ENCODE results near the gene DAAM2.

Gene DAAM2

GRCh38 chr6:39848171-39848570, 56.0 kb downstream of the DAAM2 start:
- TF ChIP-seq L3MBTL2 (conservative IDR thresholded peaks at IDR 0.05) = no peak
- no peak for TF ChIP-seq FOXA1 (IDR thresholded peaks at IDR 0.05)
- no peak for TF ChIP-seq NFRKB (IDR thresholded peaks at IDR 0.05)
- TF ChIP-seq, protein P1, sequence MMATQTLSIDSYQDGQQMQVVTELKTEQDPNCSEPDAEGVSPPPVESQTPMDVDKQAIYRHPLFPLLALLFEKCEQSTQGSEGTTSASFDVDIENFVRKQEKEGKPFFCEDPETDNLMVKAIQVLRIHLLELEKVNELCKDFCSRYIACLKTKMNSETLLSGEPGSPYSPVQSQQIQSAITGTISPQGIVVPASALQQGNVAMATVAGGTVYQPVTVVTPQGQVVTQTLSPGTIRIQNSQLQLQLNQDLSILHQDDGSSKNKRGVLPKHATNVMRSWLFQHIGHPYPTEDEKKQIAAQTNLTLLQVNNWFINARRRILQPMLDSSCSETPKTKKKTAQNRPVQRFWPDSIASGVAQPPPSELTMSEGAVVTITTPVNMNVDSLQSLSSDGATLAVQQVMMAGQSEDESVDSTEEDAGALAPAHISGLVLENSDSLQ (IDR thresholded peaks at IDR 0.05) = no peak
- no peak for TF ChIP-seq CTBP1 (IDR thresholded peaks at IDR 0.05; ENCODE audit: borderline replicate concordance)
- no peak for TF ChIP-seq SP1 (IDR thresholded peaks at IDR 0.05)
- no peak for TF ChIP-seq BHLHE40 (IDR thresholded peaks at IDR 0.05; ENCODE audit: borderline replicate concordance)
- TF ChIP-seq LEF1 (IDR thresholded peaks at IDR 0.05; ENCODE audit: borderline replicate concordance) = no peak
- TF ChIP-seq ELF4 (IDR thresholded peaks at IDR 0.05) = no peak
- no peak for TF ChIP-seq FOXM1 (IDR thresholded peaks at IDR 0.05; ENCODE audit: borderline replicate concordance)
- no peak for TF ChIP-seq ZNF384 (IDR thresholded peaks at IDR 0.05)
- TF ChIP-seq ARNT (IDR thresholded peaks at IDR 0.05) = no peak
- no peak for TF ChIP-seq TARDBP (IDR thresholded peaks at IDR 0.05)
- TF ChIP-seq FOXK2 (IDR thresholded peaks at IDR 0.05) = no peak
- TF ChIP-seq SUZ12 (IDR thresholded peaks at IDR 0.05) = no peak
- TF ChIP-seq HDGF (IDR thresholded peaks at IDR 0.05; ENCODE audit: borderline replicate concordance) = no peak
- POLR2A ChIA-PET = no interaction called here
- no peak for DNase-seq (ENCODE audit: extremely low spot score)
- CTCF ChIA-PET = no interaction called here

DNA sequence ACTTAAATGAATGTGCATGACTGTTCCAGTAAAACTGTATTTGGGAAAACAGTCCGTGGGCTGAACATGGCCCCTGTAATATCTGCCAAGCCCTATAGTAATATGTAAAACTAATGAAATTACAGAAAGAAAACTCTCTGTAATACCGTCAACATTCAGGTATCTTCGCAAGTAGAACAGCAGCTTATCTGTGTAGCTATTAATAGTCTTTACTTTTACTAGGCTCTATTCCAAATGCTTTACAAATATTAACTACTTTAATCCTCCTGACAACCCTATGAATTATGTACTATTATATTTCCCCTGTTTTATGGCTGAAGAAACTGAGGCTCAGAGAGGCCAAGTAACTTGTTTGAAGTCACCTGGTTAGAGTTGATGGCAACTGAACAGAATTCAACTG, 57.1 kb downstream of the DAAM2 start:
- CTCF ChIA-PET = interaction anchor here (1.3 kb wide), 1 partner anchor 16 kb away, joined by 3 read pairs; no protein-coding TSS in a partner anchor
- TF ChIP-seq HDGF (IDR thresholded peaks at IDR 0.05; ENCODE audit: borderline replicate concordance) (no peak), TARDBP (IDR thresholded peaks at IDR 0.05) (no peak), LEF1 (IDR thresholded peaks at IDR 0.05; ENCODE audit: borderline replicate concordance) (no peak), NFRKB (IDR thresholded peaks at IDR 0.05) (no peak), ELF4 (IDR thresholded peaks at IDR 0.05) (no peak), L3MBTL2 (conservative IDR thresholded peaks at IDR 0.05) (no peak), FOXM1 (IDR thresholded peaks at IDR 0.05; ENCODE audit: borderline replicate concordance) (no peak), SUZ12 (IDR thresholded peaks at IDR 0.05) (no peak), FOXK2 (IDR thresholded peaks at IDR 0.05) (no peak), ZNF384 (IDR thresholded peaks at IDR 0.05) (no peak), FOXA1 (IDR thresholded peaks at IDR 0.05) (no peak), CTBP1 (IDR thresholded peaks at IDR 0.05; ENCODE audit: borderline replicate concordance) (no peak), SP1 (IDR thresholded peaks at IDR 0.05) (no peak), ARNT (IDR thresholded peaks at IDR 0.05) (no peak), BHLHE40 (IDR thresholded peaks at IDR 0.05; ENCODE audit: borderline replicate concordance) (no peak)
- TF ChIP-seq, protein P1 (IDR thresholded peaks at IDR 0.05) = no peak
- POLR2A ChIA-PET = no interaction called here
- DNase-seq (ENCODE audit: extremely low spot score) = no peak

DNA sequence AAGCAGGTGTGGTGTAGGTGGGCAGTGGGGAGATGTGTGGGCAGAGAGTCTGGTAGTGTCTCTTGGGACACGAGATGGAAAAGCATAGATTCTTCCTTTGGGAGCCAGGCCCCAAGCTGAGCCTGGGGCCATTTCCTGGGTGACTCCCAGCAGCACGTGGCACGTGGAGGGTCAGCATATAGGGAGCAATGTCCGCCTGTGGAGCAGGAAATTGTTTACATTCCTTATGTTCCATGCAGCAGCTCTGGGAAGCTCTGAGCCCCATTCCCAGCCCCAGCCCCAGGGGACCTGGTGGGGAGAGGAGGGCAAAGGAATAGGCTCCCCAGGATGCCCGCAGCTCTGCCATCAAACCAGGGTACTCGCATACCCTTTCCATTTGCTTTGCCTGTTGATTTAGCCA, 57.6 kb downstream of the DAAM2 start:
- no peak for DNase-seq (ENCODE audit: extremely low spot score)
- ChIA-PET POLR2A (no interaction called here), CTCF (interaction anchor here (1.3 kb wide), 1 partner anchor 16 kb away, joined by 3 read pairs; no protein-coding TSS in a partner anchor)
- no peak for TF ChIP-seq HDGF (IDR thresholded peaks at IDR 0.05; ENCODE audit: borderline replicate concordance)
- TF ChIP-seq TARDBP (IDR thresholded peaks at IDR 0.05) = no peak
- no peak for TF ChIP-seq FOXA1 (IDR thresholded peaks at IDR 0.05)
- TF ChIP-seq, protein P1 (IDR thresholded peaks at IDR 0.05) = no peak
- TF ChIP-seq L3MBTL2 (conservative IDR thresholded peaks at IDR 0.05) = no peak
- TF ChIP-seq FOXM1 (IDR thresholded peaks at IDR 0.05; ENCODE audit: borderline replicate concordance) = no peak
- no peak for TF ChIP-seq CTBP1 (IDR thresholded peaks at IDR 0.05; ENCODE audit: borderline replicate concordance)
- TF ChIP-seq SUZ12 (IDR thresholded peaks at IDR 0.05) = no peak
- TF ChIP-seq SP1 (IDR thresholded peaks at IDR 0.05) = no peak
- TF ChIP-seq ZNF384 (IDR thresholded peaks at IDR 0.05) = no peak
- TF ChIP-seq FOXK2 (IDR thresholded peaks at IDR 0.05) = no peak
- TF ChIP-seq LEF1 (IDR thresholded peaks at IDR 0.05; ENCODE audit: borderline replicate concordance) = no peak
- no peak for TF ChIP-seq ARNT (IDR thresholded peaks at IDR 0.05)
- TF ChIP-seq ELF4 (IDR thresholded peaks at IDR 0.05) = no peak
- TF ChIP-seq BHLHE40 (IDR thresholded peaks at IDR 0.05; ENCODE audit: borderline replicate concordance) = no peak
- no peak for TF ChIP-seq NFRKB (IDR thresholded peaks at IDR 0.05)

DNA sequence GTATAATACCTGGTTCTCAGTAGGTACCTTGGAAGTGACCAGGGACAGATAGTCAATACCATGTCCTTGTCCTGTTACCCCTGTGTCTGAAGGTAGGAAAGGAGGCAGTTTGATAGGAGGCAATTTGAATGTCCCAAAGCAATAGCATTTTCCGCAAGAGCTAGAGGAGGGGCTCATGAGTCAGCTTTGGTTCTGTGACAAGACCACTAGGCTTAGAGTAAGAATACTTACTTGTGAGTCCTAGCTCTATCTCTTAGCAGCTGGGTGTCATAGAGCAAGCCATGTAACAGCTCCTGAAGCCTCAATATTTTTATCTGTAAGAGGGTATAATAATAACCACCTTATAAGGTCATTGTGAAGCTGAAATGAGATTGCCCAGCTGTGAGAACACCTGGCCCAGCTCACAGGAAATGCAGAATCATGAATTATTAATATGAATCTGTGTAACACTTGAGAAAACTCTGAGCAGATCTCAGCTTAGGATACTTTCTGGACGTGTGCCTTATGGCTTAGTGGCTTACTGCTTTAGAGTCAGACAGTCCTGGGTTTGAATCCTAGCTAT, 58.6 kb downstream of the DAAM2 start:
- CTCF ChIA-PET = no interaction called here
- TF ChIP-seq FOXA1 (IDR thresholded peaks at IDR 0.05) (no peak), FOXM1 (IDR thresholded peaks at IDR 0.05; ENCODE audit: borderline replicate concordance) (no peak)

GRCh38 chr6:39851331-39851730, 59.2 kb downstream of the DAAM2 start:
- POLR2A ChIA-PET = no interaction called here

More for the DNA sequence above, 58.6 kb downstream of the DAAM2 start:
- DNase-seq (ENCODE audit: extremely low spot score) = no peak
- POLR2A ChIA-PET = no interaction called here

More at GRCh38 chr6:39851331-39851730, 59.2 kb downstream of the DAAM2 start:
- TF ChIP-seq CTBP1 (IDR thresholded peaks at IDR 0.05; ENCODE audit: borderline replicate concordance) = no peak
- TF ChIP-seq SUZ12 (IDR thresholded peaks at IDR 0.05) = no peak
- no peak for TF ChIP-seq L3MBTL2 (conservative IDR thresholded peaks at IDR 0.05)
- TF ChIP-seq, protein P1 (IDR thresholded peaks at IDR 0.05) = no peak
- no peak for TF ChIP-seq TARDBP (IDR thresholded peaks at IDR 0.05)
- TF ChIP-seq NFRKB (IDR thresholded peaks at IDR 0.05) = no peak
- no peak for TF ChIP-seq HDGF (IDR thresholded peaks at IDR 0.05; ENCODE audit: borderline replicate concordance)
- no peak for TF ChIP-seq LEF1 (IDR thresholded peaks at IDR 0.05; ENCODE audit: borderline replicate concordance)
- TF ChIP-seq FOXA1 (IDR thresholded peaks at IDR 0.05) = no peak
- TF ChIP-seq BHLHE40 (IDR thresholded peaks at IDR 0.05; ENCODE audit: borderline replicate concordance) = no peak
- CTCF ChIA-PET = no interaction called here
- DNase-seq (ENCODE audit: extremely low spot score) = no peak
